ENCODE results near the gene ADGRG3. TPM values are rescaled to one million over a fixed set of nuclear protein-coding genes. Genes with fewer than 3 reads are reported as not detected.

Gene ADGRG3
- total and polyA plus RNA-seq, 2 of the 13 experiments (the other 11 are each of a cell fraction or from before 2014, with no cell fraction given) = 2.7 to 11.8 TPM

DNA sequence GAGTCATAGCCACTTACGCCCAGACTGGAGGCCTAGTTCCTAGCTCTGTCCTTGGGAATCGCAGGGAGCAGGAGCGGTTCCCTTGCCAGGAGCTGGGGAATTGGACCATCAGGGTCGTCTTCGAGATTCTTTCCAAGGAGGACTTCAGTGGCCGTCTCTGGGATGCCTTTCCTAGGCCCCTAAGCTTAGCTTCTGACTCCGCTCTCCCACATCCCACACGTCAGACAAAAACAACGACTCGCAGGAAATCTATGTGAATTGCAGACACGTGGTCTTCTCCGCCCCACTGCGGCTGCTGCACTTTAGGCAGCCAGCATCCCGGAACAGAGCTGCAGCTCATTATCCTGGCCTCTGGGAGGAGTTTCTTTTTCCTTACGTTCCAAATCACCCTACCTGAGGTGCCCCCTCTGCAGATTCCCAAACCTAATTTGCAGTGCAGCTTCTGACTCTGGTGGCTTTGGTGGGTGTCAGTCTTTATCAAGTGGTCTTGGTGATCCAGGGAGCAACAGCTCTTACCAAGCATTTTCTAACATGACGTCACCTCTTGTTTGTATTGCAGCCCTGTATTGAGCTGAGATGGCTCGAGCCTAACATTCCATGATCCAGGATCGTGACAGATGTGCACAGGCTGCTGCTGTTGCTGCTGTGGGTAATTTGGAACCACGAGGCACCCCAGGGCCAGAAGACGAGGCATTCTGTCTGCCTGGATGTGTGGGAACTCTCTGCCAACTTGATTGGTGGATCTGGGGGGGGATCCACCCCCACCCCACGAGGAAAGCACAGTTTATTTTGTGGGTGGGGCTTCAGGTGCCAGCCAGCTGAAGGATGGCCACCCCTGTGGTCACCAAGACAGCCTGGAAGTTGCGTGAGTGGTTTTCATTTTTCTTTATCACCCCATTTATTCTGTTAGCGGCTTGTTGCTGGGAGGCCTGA is 68.6 kb downstream of the ADGRG3 start (continued):
- TF ChIP-seq FOXJ3 (CRISPR knock-in tag; IDR thresholded peaks at IDR 0.05; ENCODE audit: borderline replicate concordance) (0 out of 2 replicates have a peak, but pooled peaks have one; percentile 49), CREM (IDR thresholded peaks at IDR 0.05) (peak; percentile 78), CREM (CRISPR knock-in tag; IDR thresholded peaks at IDR 0.05) (no peak), ZNF558 (CRISPR knock-in tag; IDR thresholded peaks at IDR 0.05; ENCODE audit: borderline replicate concordance) (no peak), FLYWCH1 (CRISPR knock-in tag; IDR thresholded peaks at IDR 0.05) (no peak), ZBTB4 (CRISPR knock-in tag; IDR thresholded peaks at IDR 0.05; ENCODE audit: borderline replicate concordance) (no peak), ZNF563 (CRISPR knock-in tag; IDR thresholded peaks at IDR 0.05) (no peak), SALL1 (CRISPR knock-in tag; IDR thresholded peaks at IDR 0.05) (peak; percentile 36; the same call in 1 of the 2 replicates), SMC3 (IDR thresholded peaks at IDR 0.05; ENCODE audit: low read length) (no peak), EED (CRISPR knock-in tag; IDR thresholded peaks at IDR 0.05) (no peak), ZNF761 (CRISPR knock-in tag; conservative IDR thresholded peaks at IDR 0.05) (no peak), CC2D1A (CRISPR knock-in tag; IDR thresholded peaks at IDR 0.05) (no peak), ZNF607 (CRISPR knock-in tag; IDR thresholded peaks at IDR 0.05; ENCODE audit: borderline replicate concordance) (0 out of 2 replicates have a peak, but pooled peaks have one; percentile 67), SRF (IDR thresholded peaks at IDR 0.05; ENCODE audit: low read depth, low read length) (0 out of 2 replicates have a peak, but pooled peaks have one; percentile 3), GABPA (IDR thresholded peaks at IDR 0.05; ENCODE audit: low read depth, low read length) (0 out of 2 replicates have a peak, but pooled peaks have one; percentile 0), GABPA (CRISPR knock-in tag; IDR thresholded peaks at IDR 0.05; ENCODE audit: low read depth) (0 out of 2 replicates have a peak, but pooled peaks have one; percentile 5), SMAD3 (CRISPR knock-in tag; IDR thresholded peaks at IDR 0.05) (no peak), IRF1 (CRISPR knock-in tag; IDR thresholded peaks at IDR 0.05; ENCODE audit: low read depth) (no peak; the same call in 1 of the 2 replicates), PHF5A (CRISPR knock-in tag; IDR thresholded peaks at IDR 0.05; ENCODE audit: low read depth, unreplicated experiment) (no peak), SUZ12 (IDR thresholded peaks at IDR 0.05; ENCODE audit: low read depth, low read length) (no peak), ZNF546 (CRISPR knock-in tag; conservative IDR thresholded peaks at IDR 0.05) (no peak), ZNF569 (CRISPR knock-in tag; IDR thresholded peaks at IDR 0.05; ENCODE audit: borderline replicate concordance) (no peak), ZMYM3 (CRISPR knock-in tag; IDR thresholded peaks at IDR 0.05) (no peak; the same call in 1 of the 2 replicates), U2AF1 (optimal IDR thresholded peaks at IDR 0.05; ENCODE audit: low read depth, low read length) (no peak), CEBPB (IDR thresholded peaks at IDR 0.05; ENCODE audit: borderline replicate concordance, low read depth, low read length) (peak; percentile 72; the same call in 1 of the 2 replicates)
- TF ChIP-seq, protein P1, sequence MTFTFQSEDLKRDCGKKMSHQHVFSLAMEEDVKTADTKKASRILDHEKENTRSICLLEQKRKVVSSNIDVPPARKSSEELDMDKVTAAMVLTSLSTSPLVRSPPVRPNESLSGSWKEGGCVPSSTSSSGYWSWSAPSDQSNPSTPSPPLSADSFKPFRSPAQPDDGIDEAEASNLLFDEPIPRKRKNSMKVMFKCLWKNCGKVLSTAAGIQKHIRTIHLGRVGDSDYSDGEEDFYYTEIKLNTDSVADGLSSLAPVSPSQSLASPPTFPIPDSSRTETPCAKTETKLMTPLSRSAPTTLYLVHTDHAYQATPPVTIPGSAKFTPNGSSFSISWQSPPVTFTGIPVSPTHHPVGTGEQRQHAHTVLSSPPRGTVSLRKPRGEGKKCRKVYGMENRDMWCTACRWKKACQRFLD (CRISPR knock-in tag; IDR thresholded peaks at IDR 0.05; ENCODE audit: borderline replicate concordance) = 0 out of 2 replicates have a peak, but pooled peaks have one; percentile 27

All from HepG2 (cell line).